Loucy (cell line): ENCODE measurements around the gene MATCAP1.

Source experiments
- CTCF ChIP-seq: fragments of 200-600 bp; sonication (generic); conservative IDR thresholded peaks from 2 replicates; pipeline ENCODE4 v1.5.1; 2014; ENCODE audit warnings: mild to moderate bottlenecking, antibody characterized with exemption, low read length
- EZH2phosphoT487 ChIP-seq: fragments of 200-600 bp; IDR thresholded peaks from 2 replicates; pipeline ENCODE4 v1.6.1; 2018; ENCODE audit warnings: antibody characterized with exemption, mild to moderate bottlenecking, moderate library complexity, borderline replicate concordance

- peak; percentile 83 for TF ChIP-seq CTCF
- TF ChIP-seq EZH2phosphoT487 = no peak
Measured at GRCh38 chr16:67169642-67170167, 14.1 kb downstream of the MATCAP1 start.
